Measurements from ENCODE around the gene ARL6IP1. TPM values are rescaled to one million over a fixed set of nuclear protein-coding genes. Genes with fewer than 3 reads are reported as not detected.
A peak's percentile ranks its signal among the peaks of the same experiment; 100 is the strongest.

ARL6IP1 gene
- total RNA-seq, 2 experiments from 2014 or later, result 224 to 349 TPM

- Histone ChIP-seq H3K4me2 (ENCODE audit: low read length) (peak overlapping the region; percentile 94), H3K36me3 (ENCODE audit: insufficient read depth, low read length) (peaks cover 75% of the 10 kb centered on the region), H3K9me3 (ENCODE audit: low read length) (no peaks in the 10 kb centered on the region), H3K9me2 (ENCODE audit: insufficient read depth, low read length) (no peaks in the 10 kb centered on the region), H3K4me3 (ENCODE audit: low read depth, low read length, poor library complexity, severe bottlenecking) (peak overlapping the region; percentile 99), H3K4me1 (ENCODE audit: insufficient read depth, low read length, poor library complexity, severe bottlenecking) (peaks cover 64% of the 10 kb centered on the region), H2AFZ (ENCODE audit: low read length) (no peak overlapping the region; the same call in 1 of the 2 replicates), H3K79me2 (ENCODE audit: insufficient read depth, low read depth, low read length) (peaks cover 83% of the 10 kb centered on the region), H3K27ac (ENCODE audit: low read depth, low read length, poor library complexity, severe bottlenecking) (peak overlapping the region; percentile 85), H4K20me1 (ENCODE audit: insufficient read depth, low read length) (peaks cover 44% of the 10 kb centered on the region)
- no TSS peak for BruUV-seq (replicated peaks)
- TF ChIP-seq CTCF (conservative IDR thresholded peaks at IDR 0.05; ENCODE audit: low read length) (no peak), EZH2phosphoT487 (IDR thresholded peaks at IDR 0.05; ENCODE audit: borderline replicate concordance, low read depth, low read length) (no peak)
- DNase-seq (ENCODE audit: low spot score), result no peak
- ChIA-PET CTCF (ENCODE audit: unreplicated experiment) (interaction anchor here (0.7 kb wide), 1 partner anchor 11 kb away, joined by 4 read pairs; the partner anchor contains the start of gene RPS15A), POLR2A (interaction anchor here (1.4 to 6.8 kb wide), 2 partner anchors 10 to 155 kb away, joined by 3 to 64 read pairs; partner anchors contain the start of gene RPS15A)
- intact Hi-C loops (cut with micrococcal nuclease; ENCODE audit: unreplicated experiment), result loop anchor here (1.0 to 2.0 kb wide), 3 partner anchors 10 to 267 kb away; partner anchors contain the start of genes COQ7, RPS15A and SMG1
Observed at GRCh38 chr16:18800775-18801144, 589 bp downstream of the ARL6IP1 start.

- peak; percentile 37 for DNase-seq (ENCODE audit: low spot score)
- no peaks in the 10 kb centered on the region for H3K9me2 ChIP-seq (ENCODE audit: insufficient read depth, low read length)
- ChIA-PET CTCF (ENCODE audit: unreplicated experiment) (interaction anchor here (0.5 kb wide), 1 partner anchor 140 kb away, joined by 4 read pairs; no protein-coding TSS in a partner anchor), POLR2A (interaction anchor here (6.8 kb wide), 1 partner anchor 10 kb away, joined by 64 read pairs; the partner anchor contains the start of gene RPS15A)
- H3K4me1 ChIP-seq (ENCODE audit: insufficient read depth, low read length, poor library complexity, severe bottlenecking), result peaks cover 59% of the 10 kb centered on the region
- H3K79me2 ChIP-seq (ENCODE audit: insufficient read depth, low read depth, low read length), result peaks cover 83% of the 10 kb centered on the region
- no TSS peak for BruUV-seq (replicated peaks)
- peaks cover 75% of the 10 kb centered on the region for H3K36me3 ChIP-seq (ENCODE audit: insufficient read depth, low read length)
- H2AFZ ChIP-seq (ENCODE audit: low read length), result no peak overlapping the region
- peak overlapping the region; percentile 85 for H3K27ac ChIP-seq (ENCODE audit: low read depth, low read length, poor library complexity, severe bottlenecking)
- intact Hi-C loops (cut with micrococcal nuclease; ENCODE audit: unreplicated experiment), result loop anchor here (2.0 kb wide), 1 partner anchor 127 kb away; the partner anchor contains the start of gene SMG1
- peaks cover 48% of the 10 kb centered on the region for H4K20me1 ChIP-seq (ENCODE audit: insufficient read depth, low read length)
- peak overlapping the region; percentile 94 for H3K4me2 ChIP-seq (ENCODE audit: low read length)
- peak overlapping the region; percentile 99 for H3K4me3 ChIP-seq (ENCODE audit: low read depth, low read length, poor library complexity, severe bottlenecking)
- no peaks in the 10 kb centered on the region for H3K9me3 ChIP-seq (ENCODE audit: low read length)
- TF ChIP-seq EZH2phosphoT487 (IDR thresholded peaks at IDR 0.05; ENCODE audit: borderline replicate concordance, low read depth, low read length), result no peak
- no peak for TF ChIP-seq CTCF (conservative IDR thresholded peaks at IDR 0.05; ENCODE audit: low read length)
Observed at GRCh38 chr16:18800293-18800692, 1.1 kb downstream of the ARL6IP1 start.

- peaks cover 83% of the 10 kb centered on the region for H3K79me2 ChIP-seq (ENCODE audit: insufficient read depth, low read depth, low read length)
- no peak overlapping the region for H2AFZ ChIP-seq (ENCODE audit: low read length)
- peak overlapping the region; percentile 94 for H3K4me2 ChIP-seq (ENCODE audit: low read length)
- no peaks in the 10 kb centered on the region for H3K9me3 ChIP-seq (ENCODE audit: low read length)
- no peak for DNase-seq (ENCODE audit: low spot score)
- no peak overlapping the region for H3K27ac ChIP-seq (ENCODE audit: low read depth, low read length, poor library complexity, severe bottlenecking)
- POLR2A ChIA-PET, result interaction anchor here (1.0 to 6.8 kb wide), 2 partner anchors 9 to 16 kb away, joined by 3 to 64 read pairs; partner anchors contain the start of gene RPS15A
- H3K36me3 ChIP-seq (ENCODE audit: insufficient read depth, low read length), result peaks cover 75% of the 10 kb centered on the region
- H3K4me1 ChIP-seq (ENCODE audit: insufficient read depth, low read length, poor library complexity, severe bottlenecking), result peaks cover 51% of the 10 kb centered on the region
- H3K4me3 ChIP-seq (ENCODE audit: low read depth, low read length, poor library complexity, severe bottlenecking), result peak overlapping the region; percentile 99
- CTCF ChIA-PET (ENCODE audit: unreplicated experiment), result interaction anchor here (0.5 to 1.2 kb wide), 2 partner anchors 9 to 141 kb away, joined by 4 read pairs; partner anchors contain the start of gene RPS15A
- no TSS peak for BruUV-seq (replicated peaks)
- TF ChIP-seq CTCF (conservative IDR thresholded peaks at IDR 0.05; ENCODE audit: low read length) (no peak), EZH2phosphoT487 (IDR thresholded peaks at IDR 0.05; ENCODE audit: borderline replicate concordance, low read depth, low read length) (no peak)
- intact Hi-C loops (cut with micrococcal nuclease; ENCODE audit: unreplicated experiment), result loop anchor here (2.0 kb wide), 1 partner anchor 171 kb away; no protein-coding TSS in a partner anchor
- no peaks in the 10 kb centered on the region for H3K9me2 ChIP-seq (ENCODE audit: insufficient read depth, low read length)
- peaks cover 48% of the 10 kb centered on the region for H4K20me1 ChIP-seq (ENCODE audit: insufficient read depth, low read length)
Observed at GRCh38 chr16:18799500-18799899, 1.8 kb downstream of the ARL6IP1 start.

Data from OCI-LY7 (cell line).